ENCODE results near the gene TMEM31.

DNA sequence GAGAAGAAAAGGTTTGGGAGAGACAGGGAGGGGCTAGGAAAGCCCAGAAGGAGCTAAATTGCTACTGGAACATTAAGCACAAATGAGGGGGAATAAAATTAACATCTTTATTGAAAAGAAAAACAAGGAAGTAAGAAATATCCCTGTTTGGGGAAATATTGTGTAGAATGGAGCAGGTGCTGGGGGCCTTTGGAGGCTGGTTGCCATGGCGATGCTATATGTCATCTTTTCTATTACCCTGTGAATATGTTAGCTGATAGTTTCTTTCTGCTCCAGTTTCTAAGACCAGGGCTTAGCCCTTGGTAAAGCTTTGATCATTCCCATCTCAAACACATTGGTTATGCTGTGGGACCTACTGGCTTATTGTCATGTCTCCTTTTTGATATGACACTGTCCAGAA, 28.7 kb downstream of the TMEM31 start:
- TF ChIP-seq, protein P1, sequence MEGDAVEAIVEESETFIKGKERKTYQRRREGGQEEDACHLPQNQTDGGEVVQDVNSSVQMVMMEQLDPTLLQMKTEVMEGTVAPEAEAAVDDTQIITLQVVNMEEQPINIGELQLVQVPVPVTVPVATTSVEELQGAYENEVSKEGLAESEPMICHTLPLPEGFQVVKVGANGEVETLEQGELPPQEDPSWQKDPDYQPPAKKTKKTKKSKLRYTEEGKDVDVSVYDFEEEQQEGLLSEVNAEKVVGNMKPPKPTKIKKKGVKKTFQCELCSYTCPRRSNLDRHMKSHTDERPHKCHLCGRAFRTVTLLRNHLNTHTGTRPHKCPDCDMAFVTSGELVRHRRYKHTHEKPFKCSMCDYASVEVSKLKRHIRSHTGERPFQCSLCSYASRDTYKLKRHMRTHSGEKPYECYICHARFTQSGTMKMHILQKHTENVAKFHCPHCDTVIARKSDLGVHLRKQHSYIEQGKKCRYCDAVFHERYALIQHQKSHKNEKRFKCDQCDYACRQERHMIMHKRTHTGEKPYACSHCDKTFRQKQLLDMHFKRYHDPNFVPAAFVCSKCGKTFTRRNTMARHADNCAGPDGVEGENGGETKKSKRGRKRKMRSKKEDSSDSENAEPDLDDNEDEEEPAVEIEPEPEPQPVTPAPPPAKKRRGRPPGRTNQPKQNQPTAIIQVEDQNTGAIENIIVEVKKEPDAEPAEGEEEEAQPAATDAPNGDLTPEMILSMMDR (IDR thresholded peaks at IDR 0.05) = no peak
- TF ChIP-seq EZH2 (IDR thresholded peaks at IDR 0.05; ENCODE audit: borderline replicate concordance, insufficient read depth, low read depth, low read length, poor library complexity, severe bottlenecking) = no peak

Measured in B cell (primary cell).